HCT116 (cell line): ENCODE data around the gene CTTN. TPM values are rescaled to one million over a fixed set of nuclear protein-coding genes. Genes with fewer than 3 reads are reported as not detected.

Source experiments
- ATAC-seq: fragments of 200-7000 bp; cut with Tn5 transposase; 2 replicates; pipeline ENCODE4 v1.9.1; 2020; ENCODE audit warnings: mild to moderate bottlenecking, moderate library complexity
- BruUV-seq: library from RNA; stranded (reverse); fragments of 400-500 nt; replicated peaks from 2 replicates; lab custom pipeline; 2021; lab: Mats Ljungman, UMichigan
- CTCF ChIA-PET: fragments of 300-600 bp; sonication (Branson Sonifier 250); formaldehyde crosslinking; loops from one replicate; lab custom pipeline; 2021; ENCODE audit warnings: antibody characterized with exemption; lab: Charles Lee
- POLR2A ChIA-PET: fragments of 300-600, 350-600 bp; sonication (Branson Sonifier 250); formaldehyde crosslinking; loops from one replicate; lab custom pipeline; 2021; ENCODE audit warnings: antibody characterized with exemption; lab: Charles Lee
- RAD21 ChIA-PET, 2 experiments: fragments of 300-600 bp; sonication (Branson Sonifier 250); formaldehyde crosslinking; loops; one replicate each; lab custom pipeline; 2023; ENCODE audit warnings: low total read pairs in 2 of 2; ENCODE audit not compliant: uncharacterized antibody in 2 of 2, unreplicated experiment in 2 of 2, low non-redundant PET in 1 of 2; lab: Charles Lee
- DNase-seq: peaks from one replicate; pipeline ENCODE4 v3.0.0-alpha.2; 2010; ENCODE audit warnings: low read depth, low spot score
- H2AFZ ChIP-seq: fragments of 200-600 bp; shearing (Covaris generic), sonication (generic); 2 replicates; pipeline ENCODE4 v1.6.1; 2017; ENCODE audit warnings: low read depth, mixed run types, mixed read lengths, antibody characterized with exemption, low read length; ENCODE audit not compliant: poor library complexity, severe bottlenecking
- H3K27ac ChIP-seq: 2 replicates; pipeline ENCODE4 v1.5.1; 2012; ENCODE audit warnings: low read depth, low read length
- H3K27me3 ChIP-seq: fragments of 200-600 bp; sonication (generic); 2 replicates; pipeline ENCODE4 v1.6.1; 2016; ENCODE audit warnings: mixed run types, low read length, mixed read lengths; ENCODE audit not compliant: insufficient read depth
- H3K36me3 ChIP-seq, 2 experiments: fragments of 200-500 bp in 1 of 2; fragments of 200-600 bp in 1 of 2; sonication (Bioruptor generic) in 1 of 2; sonication (generic) in 1 of 2; 2 replicates each; pipeline versions ENCODE4 v1.5.1 to v1.6.1; 2014 to 2016; ENCODE audit warnings: low read length in 2 of 2, inconsistent platforms in 1 of 2, mixed read lengths in 1 of 2, mixed run types in 1 of 2; ENCODE audit not compliant: insufficient read depth in 2 of 2, control insufficient read depth in 1 of 2
- H3K4me1 ChIP-seq, 2 experiments: fragments of 200-600 bp in 1 of 2; sonication (generic) in 1 of 2; 2 replicates each; pipeline versions ENCODE4 v1.5.1 to v1.6.1; 2012 to 2017; ENCODE audit warnings: low read length in 2 of 2, inconsistent platforms in 1 of 2, mild to moderate bottlenecking in 1 of 2, mixed read lengths in 1 of 2, mixed run types in 1 of 2, moderate library complexity in 1 of 2; ENCODE audit not compliant: insufficient read depth in 2 of 2, control insufficient read depth in 1 of 2
- H3K4me2 ChIP-seq: fragments of 200-600 bp; sonication (generic); 2 replicates; pipeline ENCODE4 v1.6.1; 2017; ENCODE audit warnings: mixed run types, low read length, mixed read lengths
- H3K4me3 ChIP-seq, 2 experiments: fragments of 200-600 bp in 1 of 2; sonication (generic) in 1 of 2; replicated peaks in 1 of 2; 2 replicates each; pipeline ENCODE4 v1.5.1; 2011 to 2016; ENCODE audit warnings: low read length in 2 of 2, control low read depth in 1 of 2, low read depth in 1 of 2, mild to moderate bottlenecking in 1 of 2, mixed read lengths in 1 of 2, mixed run types in 1 of 2
- H3K79me2 ChIP-seq: fragments of 200-600 bp; sonication (generic); 2 replicates; pipeline ENCODE4 v1.6.1; 2017; ENCODE audit warnings: mild to moderate bottlenecking, mixed run types, low read length, moderate library complexity, mixed read lengths; ENCODE audit not compliant: insufficient read depth
- H3K9ac ChIP-seq: fragments of 200-600 bp; sonication (generic); 2 replicates; pipeline ENCODE4 v1.6.1; 2016; ENCODE audit warnings: low read length, mixed read lengths
- H3K9me2 ChIP-seq: fragments of 200-600 bp; sonication (generic), shearing (Covaris generic); 2 replicates; pipeline ENCODE4 v1.6.1; 2017; ENCODE audit warnings: mixed run types, mild to moderate bottlenecking, moderate library complexity; ENCODE audit not compliant: insufficient read depth
- H3K9me3 ChIP-seq, 2 experiments: fragments of 200-500 bp in 1 of 2; fragments of 200-600 bp in 1 of 2; sonication (Bioruptor generic) in 1 of 2; sonication (generic) in 1 of 2; 2 replicates each; pipeline ENCODE4 v1.6.1; 2014 to 2017; ENCODE audit warnings: low read length in 2 of 2, mixed read lengths in 2 of 2, inconsistent platforms in 1 of 2, low read depth in 1 of 2, mild to moderate bottlenecking in 1 of 2, mixed run types in 1 of 2, moderate library complexity in 1 of 2; ENCODE audit not compliant: control insufficient read depth in 1 of 2, insufficient read depth in 1 of 2
- H4K20me1 ChIP-seq: fragments of 200-600 bp; sonication (generic), shearing (Covaris generic); 2 replicates; pipeline ENCODE4 v1.6.1; 2017; ENCODE audit warnings: mixed run types, mild to moderate bottlenecking, moderate library complexity; ENCODE audit not compliant: insufficient read depth
- CBX3 ChIP-seq: IDR thresholded peaks from 2 replicates; pipeline ENCODE4 v1.6.1; 2012; ENCODE audit warnings: low read depth
- CEBPB ChIP-seq: IDR thresholded peaks from 2 replicates; pipeline ENCODE4 v1.6.1; 2012; ENCODE audit warnings: low read depth
- EZH2 ChIP-seq: fragments of 200-600 bp; sonication (generic); IDR thresholded peaks from 2 replicates; pipeline ENCODE4 v1.6.1; 2017; ENCODE audit warnings: antibody characterized with exemption, mixed run types
- EZH2phosphoT487 ChIP-seq: fragments of 200-600 bp; IDR thresholded peaks from 2 replicates; pipeline ENCODE4 v1.6.1; 2018; ENCODE audit warnings: antibody characterized with exemption, borderline replicate concordance
- FOSL1 ChIP-seq: IDR thresholded peaks from 2 replicates; pipeline ENCODE4 v1.6.1; 2012; ENCODE audit warnings: low read depth
- JUND ChIP-seq: IDR thresholded peaks from 2 replicates; pipeline ENCODE4 v1.6.1; 2012
- POLR2A ChIP-seq: IDR thresholded peaks from 2 replicates; pipeline ENCODE4 v1.7.0; 2011; ENCODE audit warnings: borderline replicate concordance; ENCODE audit not compliant: insufficient read depth, insufficient read length; ENCODE audit errors: extremely low read depth
- POLR2AphosphoS5 ChIP-seq: IDR thresholded peaks from 2 replicates; pipeline ENCODE4 v1.6.1; 2011; ENCODE audit warnings: mild to moderate bottlenecking, low read depth, low read length, moderate library complexity
- RAD21 ChIP-seq: IDR thresholded peaks from 2 replicates; pipeline ENCODE4 v1.6.1; 2012; ENCODE audit warnings: low read depth, mild to moderate bottlenecking
- SP1 ChIP-seq: IDR thresholded peaks from 2 replicates; pipeline ENCODE4 v1.6.1; 2012; ENCODE audit warnings: low read depth
- SRF ChIP-seq: IDR thresholded peaks from 2 replicates; pipeline ENCODE4 v1.6.1; 2012; ENCODE audit warnings: low read depth
- TCF7L2 ChIP-seq: IDR thresholded peaks from 2 replicates; pipeline ENCODE4 v1.7.0; 2011; ENCODE audit warnings: borderline replicate concordance, inconsistent platforms; ENCODE audit not compliant: insufficient read depth, insufficient read length; ENCODE audit errors: extremely low read depth
- YY1 ChIP-seq: IDR thresholded peaks from 2 replicates; pipeline ENCODE4 v1.6.1; 2011; ENCODE audit warnings: low read length, low read depth, moderate library complexity, mild to moderate bottlenecking; ENCODE audit not compliant: insufficient replicate concordance; ENCODE audit errors: extremely low read depth
- ZBTB33 ChIP-seq: IDR thresholded peaks from 2 replicates; pipeline ENCODE4 v1.6.1; 2011; ENCODE audit warnings: mild to moderate bottlenecking, low read length, moderate library complexity; ENCODE audit not compliant: insufficient replicate concordance; ENCODE audit errors: extremely low read depth
- ZNF274 ChIP-seq: fragments of 200-500 bp; sonication (Bioruptor generic); IDR thresholded peaks from 2 replicates; pipeline ENCODE4 v1.6.1; 2014; ENCODE audit warnings: mild to moderate bottlenecking, low read depth, low read length, inconsistent platforms
- intact Hi-C: fragments of 100-400 bp; cut with micrococcal nuclease; formaldehyde crosslinking; loops from 2 replicates; pipeline ENCODE4 v1.10.0; 2022
- total RNA-seq: library from RNA; stranded (reverse); gene quantifications from one replicate; pipeline ENCODE4 v1.2.1, GENCODE V29; 2021; ENCODE audit not compliant: unreplicated experiment
- TF ChIP-seq, protein P1 (sequence below), 3 experiments: fragments of 200-600 bp in 1 of 3; sonication (generic) in 1 of 3; IDR thresholded peaks in 2 of 3; conservative IDR thresholded peaks in 1 of 3; 2 replicates each; pipeline ENCODE4 v1.5.1; 2012 to 2017; ENCODE audit warnings: low read depth in 2 of 3, low read length in 2 of 3, antibody characterized with exemption in 1 of 3, borderline replicate concordance in 1 of 3, control low read depth in 1 of 3, mild to moderate bottlenecking in 1 of 3, mixed read lengths in 1 of 3, mixed run types in 1 of 3, moderate library complexity in 1 of 3; ENCODE audit not compliant: insufficient read depth in 1 of 3

The CTTN gene
- total RNA-seq, 1 experiment from 2014 or later: 249 TPM

DNA sequence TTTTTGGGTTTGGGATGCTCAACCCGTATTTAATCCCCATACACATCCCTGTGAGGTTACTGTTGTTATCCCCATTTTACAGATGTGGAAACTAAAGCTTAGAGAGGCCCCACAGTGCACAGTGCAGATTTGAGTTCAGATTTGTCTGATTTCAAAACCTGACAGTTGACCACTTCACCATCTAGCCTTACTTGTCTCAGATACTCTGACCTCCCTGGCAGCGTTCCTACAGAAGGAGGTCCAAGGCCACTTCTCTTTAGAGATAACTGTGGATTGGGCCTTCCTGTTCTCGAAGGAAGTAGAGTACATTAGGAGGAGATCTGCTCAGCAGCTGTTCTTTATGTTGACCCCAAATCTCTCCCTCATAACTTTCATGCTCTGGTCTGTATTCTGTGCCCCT lies 46.7 kb upstream of the CTTN start:
- ATAC-seq (no peak), DNase-seq (no peak)
- no peak overlapping the region for H3K4me3 ChIP-seq
- H3K27ac ChIP-seq: no peak overlapping the region
- H4K20me1 ChIP-seq: no peaks in the 10 kb centered on the region
- H3K9me2 ChIP-seq: no peaks in the 10 kb centered on the region
- no peak overlapping the region for H3K4me2 ChIP-seq
- H3K79me2 ChIP-seq: no peaks in the 10 kb centered on the region
- H2AFZ ChIP-seq: no peak overlapping the region
- ChIA-PET RAD21 (no interaction called here), CTCF (no interaction called here), POLR2A (no interaction called here)
- peaks cover 35 to 39% of the 10 kb centered on the region in 2 experiments; a peak in 3 of 4 replicates for H3K36me3 ChIP-seq
- no peaks in the 10 kb centered on the region for H3K9me3 ChIP-seq
- BruUV-seq: no TSS peak
- no peak overlapping the region for H3K9ac ChIP-seq
- H3K4me1 ChIP-seq: no peaks in the 10 kb centered on the region
- no peaks in the 10 kb centered on the region for H3K27me3 ChIP-seq
- intact Hi-C loops: no loop called here
- TF ChIP-seq FOSL1: no peak
- no peak for TF ChIP-seq SRF
- TF ChIP-seq TCF7L2: no peak
- TF ChIP-seq EZH2phosphoT487: no peak
- no peak for TF ChIP-seq POLR2A
- TF ChIP-seq EZH2: no peak
- no peak for TF ChIP-seq ZNF274
- no peak for TF ChIP-seq POLR2AphosphoS5
- no peak for TF ChIP-seq CEBPB
- TF ChIP-seq, all 23 proteins: peak for 0

DNA sequence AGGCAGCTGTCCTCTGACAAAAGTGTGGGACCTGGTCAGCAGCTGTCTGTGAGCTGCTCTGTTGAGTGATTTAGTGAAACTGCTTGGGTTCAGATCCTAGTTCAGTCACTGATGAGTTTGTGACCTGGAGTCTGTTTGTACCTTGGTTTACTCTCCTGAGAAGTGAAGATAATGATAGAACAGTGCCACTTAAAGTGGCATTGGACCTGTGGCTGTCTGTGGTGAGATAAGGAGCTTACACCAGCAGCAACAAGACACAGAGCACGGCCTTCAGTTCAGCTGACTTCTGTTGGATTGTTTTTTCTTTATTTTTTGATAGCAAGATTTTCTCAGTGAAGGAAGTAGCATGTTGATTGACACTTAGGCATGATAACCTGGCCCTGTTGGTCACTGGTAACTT lies 46.2 kb upstream of the CTTN start:
- no peak for ATAC-seq
- TF ChIP-seq POLR2A (no peak), EZH2 (no peak), EZH2phosphoT487 (no peak), CBX3 (no peak), SP1 (no peak), JUND (no peak), TCF7L2 (no peak), RAD21 (no peak), YY1 (no peak), ZBTB33 (no peak)
- TF ChIP-seq, protein P1, sequence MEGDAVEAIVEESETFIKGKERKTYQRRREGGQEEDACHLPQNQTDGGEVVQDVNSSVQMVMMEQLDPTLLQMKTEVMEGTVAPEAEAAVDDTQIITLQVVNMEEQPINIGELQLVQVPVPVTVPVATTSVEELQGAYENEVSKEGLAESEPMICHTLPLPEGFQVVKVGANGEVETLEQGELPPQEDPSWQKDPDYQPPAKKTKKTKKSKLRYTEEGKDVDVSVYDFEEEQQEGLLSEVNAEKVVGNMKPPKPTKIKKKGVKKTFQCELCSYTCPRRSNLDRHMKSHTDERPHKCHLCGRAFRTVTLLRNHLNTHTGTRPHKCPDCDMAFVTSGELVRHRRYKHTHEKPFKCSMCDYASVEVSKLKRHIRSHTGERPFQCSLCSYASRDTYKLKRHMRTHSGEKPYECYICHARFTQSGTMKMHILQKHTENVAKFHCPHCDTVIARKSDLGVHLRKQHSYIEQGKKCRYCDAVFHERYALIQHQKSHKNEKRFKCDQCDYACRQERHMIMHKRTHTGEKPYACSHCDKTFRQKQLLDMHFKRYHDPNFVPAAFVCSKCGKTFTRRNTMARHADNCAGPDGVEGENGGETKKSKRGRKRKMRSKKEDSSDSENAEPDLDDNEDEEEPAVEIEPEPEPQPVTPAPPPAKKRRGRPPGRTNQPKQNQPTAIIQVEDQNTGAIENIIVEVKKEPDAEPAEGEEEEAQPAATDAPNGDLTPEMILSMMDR (IDR thresholded peaks at IDR 0.05 in 2 of 3, conservative IDR thresholded peaks at IDR 0.05 in 1 of 3; ENCODE audit: borderline replicate concordance in 1 of 3, insufficient read depth in 1 of 3, low read depth in 2 of 3, low read length in 2 of 3): no peak

More for the DNA sequence above, 46.2 kb upstream of the CTTN start:
- intact Hi-C loops: no loop called here
- Histone ChIP-seq H3K4me3 (no peak overlapping the region), H4K20me1 (no peaks in the 10 kb centered on the region), H3K4me1 (no peaks in the 10 kb centered on the region), H3K27me3 (no peaks in the 10 kb centered on the region), H3K9ac (no peak overlapping the region), H3K27ac (no peak overlapping the region), H3K79me2 (no peaks in the 10 kb centered on the region), H2AFZ (no peak overlapping the region), H3K36me3 (peaks cover 37 to 39% of the 10 kb centered on the region in 2 experiments; a peak in 3 of 4 replicates), H3K9me3 (no peaks in the 10 kb centered on the region), H3K9me2 (no peaks in the 10 kb centered on the region), H3K4me2 (no peak overlapping the region)
- ChIA-PET CTCF (no interaction called here), POLR2A (no interaction called here), RAD21 (no interaction called here)
- no peak for DNase-seq
- BruUV-seq: no TSS peak
